Pulmonary artery endothelial cell (primary cell): Measurements from ENCODE around the gene FBXL4. TPM values are rescaled to one million over a fixed set of nuclear protein-coding genes. Genes with fewer than 3 reads are reported as not detected.

Experiments used
- DNase-seq: peaks from one replicate; pipeline ENCODE4 v3.0.0-alpha.2; 2011; ENCODE audit warnings: low read depth, low spot score
- total RNA-seq: library from RNA; depleted of rRNA; stranded (reverse); fragments of >200 nt; gene quantifications from 2 replicates; pipeline ENCODE4 v1.2.3, GENCODE V29; 2014

FBXL4 gene
- total RNA-seq, 1 donor from 2014 or later: 8.2 TPM

DNA sequence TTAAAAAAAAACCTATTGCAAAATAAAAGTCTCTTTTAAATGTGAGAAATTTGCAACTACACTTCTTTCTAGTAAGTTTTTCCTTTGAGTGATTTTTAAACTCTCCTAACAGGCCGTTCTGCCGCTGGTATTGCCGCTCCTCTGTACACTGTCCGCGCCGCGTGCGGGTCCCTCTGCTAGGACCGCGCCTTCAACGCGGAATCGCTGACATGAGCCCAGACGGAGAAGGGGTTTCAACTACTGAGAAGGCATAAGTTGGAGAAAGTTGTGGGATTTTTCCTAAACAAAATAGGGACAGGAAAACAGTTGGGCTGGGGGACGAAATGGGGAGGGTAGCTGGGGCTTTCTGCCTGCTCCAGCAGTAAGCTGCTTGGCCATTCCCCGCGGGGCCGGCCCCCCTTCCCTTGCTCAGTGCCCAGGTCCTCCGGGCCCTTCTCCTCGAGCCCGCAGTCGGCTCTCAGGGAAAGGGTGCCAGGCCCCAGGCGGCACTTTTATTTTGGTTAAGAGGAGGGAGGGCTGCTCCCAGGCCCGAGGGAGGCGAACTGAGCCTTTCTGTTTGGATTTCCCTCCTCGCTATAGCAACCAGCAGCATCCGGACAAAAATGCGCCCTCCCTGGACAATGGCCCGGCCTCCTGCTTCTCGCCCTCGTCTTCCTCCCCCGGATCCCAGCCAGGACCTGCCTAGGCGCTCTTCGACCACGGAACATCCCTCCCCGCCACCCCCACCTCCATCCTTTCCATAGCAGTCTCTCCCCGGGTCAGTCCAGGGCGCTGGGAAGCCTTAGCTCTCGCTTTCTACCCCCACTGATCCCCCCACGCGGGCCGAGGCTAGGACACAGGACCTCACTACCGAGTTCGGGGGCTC is 120.2 kb downstream of the FBXL4 start:
- DNase-seq: no peak

DNA sequence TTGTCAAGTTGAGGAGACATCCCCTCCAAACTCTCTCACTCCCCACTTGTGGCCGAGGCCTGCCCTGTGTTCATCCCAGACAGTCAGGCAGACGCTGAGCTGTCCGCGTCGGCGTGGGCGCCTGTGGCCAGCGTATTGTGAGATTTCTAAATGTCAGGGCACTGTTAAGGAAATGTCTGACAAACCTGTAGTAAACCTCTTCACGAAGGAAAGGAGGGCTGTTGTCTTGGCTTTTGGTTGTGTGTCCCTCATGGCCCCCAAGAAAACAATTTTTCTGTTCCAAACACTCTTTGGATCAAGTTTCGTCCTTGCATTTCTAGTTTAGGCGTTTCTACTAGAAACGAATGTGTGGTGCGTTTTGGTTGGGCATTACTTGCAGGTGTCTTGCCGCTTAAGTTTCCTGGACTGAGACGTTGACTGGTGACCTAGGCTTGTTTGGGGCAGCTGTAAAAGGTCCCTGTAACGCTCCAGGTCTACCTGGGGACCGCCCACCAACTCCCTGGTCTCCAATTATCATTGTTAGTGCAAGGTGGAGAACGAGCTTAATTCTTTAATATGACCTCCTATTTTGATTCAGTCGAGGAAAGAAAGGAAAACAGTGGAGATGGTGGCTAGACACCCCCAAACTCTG is 122.0 kb downstream of the FBXL4 start:
- no peak for DNase-seq

DNA sequence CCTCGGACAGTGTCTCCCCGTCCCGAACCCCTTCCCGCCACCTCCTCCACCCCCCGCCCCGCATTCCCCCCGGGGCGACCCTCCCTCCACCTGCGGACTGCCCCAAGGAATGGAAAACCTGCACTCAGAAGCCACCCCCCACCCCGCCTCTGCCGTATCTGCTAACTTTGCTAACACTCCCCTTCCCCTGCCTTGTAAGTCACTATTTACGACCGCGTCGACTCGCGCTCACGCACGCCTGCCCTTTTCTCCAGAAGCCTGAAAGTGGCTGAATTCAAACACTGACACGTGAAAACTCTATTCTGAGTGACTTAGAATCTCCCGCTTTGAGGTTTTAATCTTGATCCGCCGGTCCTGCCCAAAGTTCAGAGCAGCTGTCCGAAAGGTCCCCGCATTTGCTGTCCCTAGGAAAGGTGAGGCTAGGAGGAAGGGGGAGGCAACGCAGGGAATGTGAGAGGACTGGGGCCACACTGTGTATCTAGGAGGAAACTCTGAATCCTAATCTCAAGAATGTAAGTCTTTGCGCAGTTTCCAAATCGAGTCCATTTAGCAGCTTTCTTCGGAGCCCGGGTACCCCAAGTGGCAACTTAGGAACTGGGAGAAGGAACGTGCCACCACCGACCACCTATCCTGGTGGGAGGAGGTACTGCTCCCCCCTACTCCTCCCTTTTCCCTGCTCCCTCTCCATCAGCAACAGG is 122.7 kb downstream of the FBXL4 start:
- DNase-seq: no peak

DNA sequence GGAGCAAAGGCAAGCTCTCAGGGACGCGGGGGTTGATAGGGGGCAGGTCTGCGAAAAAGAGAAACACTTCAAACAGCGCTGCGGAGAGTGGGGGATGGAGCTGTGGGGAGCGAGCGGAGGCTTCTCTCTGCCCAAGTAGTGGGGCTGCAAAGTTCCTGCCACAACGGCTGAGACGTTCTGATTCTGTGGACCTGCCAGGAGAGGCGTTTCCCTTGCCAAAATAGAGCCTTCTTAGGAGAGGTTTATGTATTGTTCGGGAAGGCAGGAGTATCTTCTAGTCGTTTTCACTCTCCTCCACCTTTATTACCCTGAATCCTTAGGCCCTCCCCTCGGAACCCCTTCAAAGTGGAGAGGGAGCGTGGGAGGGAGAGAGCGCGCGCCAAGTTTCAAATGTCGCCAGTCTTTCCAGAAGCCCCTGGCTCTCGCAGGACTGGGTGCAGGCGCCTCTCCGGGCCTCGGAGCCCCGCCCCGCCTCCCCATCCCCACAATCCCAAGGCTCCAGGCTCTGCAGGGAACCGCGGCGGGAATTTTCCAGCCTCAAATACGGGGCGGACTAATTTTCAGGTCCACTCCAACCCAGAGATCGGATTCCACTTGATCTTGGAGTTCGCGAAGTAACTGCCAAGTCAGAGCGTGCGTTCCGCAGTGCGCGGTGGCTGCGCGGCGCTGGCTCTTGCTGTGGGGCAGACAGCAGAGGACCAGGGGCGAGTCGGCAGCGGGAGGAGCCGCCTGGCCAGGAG is 123.4 kb downstream of the FBXL4 start:
- DNase-seq: no peak

DNA sequence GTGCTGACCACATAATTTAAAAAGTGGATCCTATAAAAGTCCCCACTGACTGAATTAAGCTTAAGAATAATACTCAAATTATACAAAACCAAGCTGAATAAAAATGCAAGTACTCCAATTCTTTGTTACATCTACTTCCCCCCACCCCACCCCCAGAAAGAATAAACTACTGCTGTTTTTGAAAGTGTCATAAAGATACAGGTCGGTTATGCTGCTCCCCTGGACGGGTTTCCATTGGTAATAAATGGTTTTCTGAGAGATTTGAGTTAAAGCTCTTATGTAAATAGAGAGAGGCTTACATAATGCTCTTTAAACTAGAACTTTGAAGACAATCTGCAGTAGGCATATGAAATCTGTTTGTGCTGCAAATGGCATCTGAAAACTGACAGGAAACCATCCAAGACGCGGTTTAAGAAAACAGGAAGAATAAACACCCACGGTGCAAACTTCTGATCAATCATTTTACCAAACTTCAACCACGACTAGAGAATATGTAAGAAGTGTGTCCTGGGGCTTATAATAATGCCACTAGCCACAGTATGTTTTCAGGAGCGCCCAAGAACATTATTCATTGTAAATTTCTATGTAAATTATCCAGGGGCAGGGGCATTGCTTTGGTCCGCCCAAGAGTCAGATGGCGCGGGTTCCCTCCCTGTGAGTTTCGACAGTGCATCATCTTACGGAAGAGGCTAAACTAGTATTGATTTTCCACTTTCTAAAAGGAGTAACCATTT is 124.2 kb downstream of the FBXL4 start:
- DNase-seq: no peak

DNA sequence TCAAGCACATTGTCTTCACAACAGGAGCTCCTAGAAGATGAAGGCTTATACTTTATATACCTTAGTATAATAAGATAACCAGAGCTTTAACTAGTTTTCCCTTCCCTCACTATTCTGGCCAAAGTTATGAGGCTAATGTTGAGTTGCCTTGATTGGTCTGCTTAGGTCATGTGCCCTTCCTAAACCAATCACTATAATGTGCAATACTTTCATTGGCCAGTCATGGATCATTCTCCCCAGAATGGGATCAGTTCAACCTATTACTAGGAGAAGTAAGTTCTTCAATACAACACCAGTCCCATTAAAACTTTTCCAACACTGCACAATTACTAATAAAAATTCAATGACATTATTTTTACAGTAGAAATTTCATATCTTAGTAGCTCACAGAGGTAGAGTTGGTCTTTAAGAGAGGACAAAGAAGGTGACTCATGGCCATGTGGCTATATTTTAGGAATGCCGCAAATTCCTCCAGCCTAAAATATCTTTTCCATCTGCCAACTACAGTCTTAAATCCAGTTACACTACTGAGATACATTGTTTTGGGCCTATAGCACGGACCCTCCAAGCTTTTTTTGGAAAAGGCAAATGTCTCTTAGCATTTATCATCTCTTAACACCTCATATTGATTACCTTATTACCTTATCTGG is 125.9 kb downstream of the FBXL4 start:
- DNase-seq: no peak

Other genes starting within 250 kb of the FBXL4 start
- gene POU3F2, start 113.4 kb downstream of the FBXL4 start, total RNA-seq: not detected in 2 replicates